HepG2 (cell line): ENCODE measurements around the gene ACSL6. TPM values are rescaled to one million over a fixed set of nuclear protein-coding genes. Genes with fewer than 3 reads are reported as not detected.

Experiments
- BCL6 ChIP-seq: IDR thresholded peaks from 2 replicates; pipeline ENCODE4 v1.6.1; 2016; ENCODE audit warnings: missing genetic modification reagents, missing compliant biosample characterization
- HNF1A ChIP-seq, 2 experiments: sonication (generic) in 1 of 2; formaldehyde crosslinking in 1 of 2; IDR thresholded peaks; 2 replicates each; pipeline versions ENCODE4 v1.4.0 to v1.6.1; 2016 to 2020; ENCODE audit warnings: borderline replicate concordance in 1 of 2, low read depth in 1 of 2, mild to moderate bottlenecking in 1 of 2, missing genetic modification reagents in 1 of 2
- KAT2B ChIP-seq: fragments of 150-350 bp; IDR thresholded peaks from 2 replicates; pipeline ENCODE4 v1.6.1; 2014; ENCODE audit warnings: low read depth, low read length, borderline replicate concordance
- MED1 ChIP-seq: sonication (generic); formaldehyde crosslinking; IDR thresholded peaks from 2 replicates; pipeline ENCODE4 v1.4.0; 2020; ENCODE audit warnings: missing genetic modification reagents
- SALL2 ChIP-seq: sonication (generic); formaldehyde crosslinking; IDR thresholded peaks from 2 replicates; pipeline ENCODE4 v1.8.1; 2023; ENCODE audit warnings: mild to moderate bottlenecking, missing genetic modification reagents, inconsistent platforms
- SOX5 ChIP-seq: IDR thresholded peaks from 2 replicates; pipeline ENCODE4 v1.6.1; 2016; ENCODE audit warnings: borderline replicate concordance
- SOX6 ChIP-seq, 2 experiments: fragments of 450-650 bp in 1 of 2; sonication (generic) in 1 of 2; formaldehyde crosslinking in 1 of 2; IDR thresholded peaks; 2 replicates each; pipeline versions ENCODE4 v1.4.0 to v1.6.1; 2017 to 2020; ENCODE audit warnings: antibody characterized with exemption in 1 of 2, mild to moderate bottlenecking in 1 of 2, missing genetic modification reagents in 1 of 2
- TEAD3 ChIP-seq: optimal IDR thresholded peaks from 2 replicates; pipeline ENCODE3; 2016; ENCODE audit warnings: borderline replicate concordance
- ZBTB33 ChIP-seq: sonication (generic); formaldehyde crosslinking; IDR thresholded peaks from 2 replicates; pipeline ENCODE4 v1.4.0; 2020; ENCODE audit warnings: missing genetic modification reagents
- ZNF318 ChIP-seq: sonication (generic); formaldehyde crosslinking; IDR thresholded peaks from 2 replicates; pipeline ENCODE4 v1.4.0; 2020; ENCODE audit warnings: mild to moderate bottlenecking, missing genetic modification reagents
- ZNF484 ChIP-seq: sonication (generic); formaldehyde crosslinking; IDR thresholded peaks from 2 replicates; pipeline ENCODE4 v1.5.1; 2020; ENCODE audit warnings: mild to moderate bottlenecking, low read depth, missing genetic modification reagents, borderline replicate concordance
- ZNF644 ChIP-seq: IDR thresholded peaks from 2 replicates; pipeline ENCODE4 v1.6.1; 2016; ENCODE audit warnings: low read depth
- polyA plus RNA-seq, 8 experiments: library from polyadenylated mRNA; depleted of rRNA in 3 of 8; stranded (reverse) in 7 of 8; unstranded in 1 of 8; fragments of >200 nt; fragmentation: Illumina TruSeq in 4 of 8; extraction: Trizol in 4 of 8; gene quantifications; 2 replicates each; pipeline versions ENCODE4 v1.2.1 to v1.2.3, GENCODE V29; 2011 to 2016; ENCODE audit warnings: low read depth in 4 of 8, missing spikeins in 1 of 8, mixed read lengths in 1 of 8; ENCODE audit not compliant: insufficient read depth in 1 of 8
- total RNA-seq, 5 experiments: library from RNA; depleted of rRNA; stranded (reverse); fragments of >200 nt; fragmentation: Illumina TruSeq; extraction: Trizol; gene quantifications; 2 replicates each; pipeline ENCODE4 v1.2.3, GENCODE V29; 2016; ENCODE audit warnings: low read depth in 1 of 5

Gene ACSL6
- total and polyA plus RNA-seq, 2 of the 13 experiments (the other 11 are each of a cell fraction or from before 2014, with no cell fraction given) = 3.7 to 3.8 TPM

GRCh38 chr5:132003170-132003744, 8.2 kb downstream of the ACSL6 start (continued):
- TF ChIP-seq ZNF318 (peak; percentile 74; the same call in 1 of the 2 replicates), SOX6 (IDR thresholded peaks at IDR 0.05) (no peak), SOX6 (CRISPR knock-in tag; IDR thresholded peaks at IDR 0.05) (peak; percentile 86), TEAD3 (CRISPR knock-in tag) (peak; percentile 82), MED1 (CRISPR knock-in tag) (peak; percentile 85), SALL2 (no peak), SOX5 (CRISPR knock-in tag) (peak; percentile 69; the same call in 1 of the 2 replicates), ZNF644 (peak; percentile 88; the same call in 1 of the 2 replicates), HNF1A (IDR thresholded peaks at IDR 0.05; ENCODE audit: low read depth) (0 out of 2 replicates have a peak, but pooled peaks have one; percentile 18), HNF1A (CRISPR knock-in tag; IDR thresholded peaks at IDR 0.05; ENCODE audit: borderline replicate concordance) (peak; percentile 81; the same call in 1 of the 2 replicates), ZNF484 (CRISPR knock-in tag) (no peak), KAT2B (no peak), BCL6 (peak; percentile 73), ZBTB33 (CRISPR knock-in tag) (0 out of 2 replicates have a peak, but pooled peaks have one; percentile 19)
